NCI-H510A treated with DMSO at 0.1 percent for 48 hours (cell line): ENCODE results near the gene KCNT2.

Experiments used
- DNase-seq: peaks from one replicate; lab custom pipeline; 2025; lab: John Stamatoyannopoulos, UW

The KCNT2 gene

DNA sequence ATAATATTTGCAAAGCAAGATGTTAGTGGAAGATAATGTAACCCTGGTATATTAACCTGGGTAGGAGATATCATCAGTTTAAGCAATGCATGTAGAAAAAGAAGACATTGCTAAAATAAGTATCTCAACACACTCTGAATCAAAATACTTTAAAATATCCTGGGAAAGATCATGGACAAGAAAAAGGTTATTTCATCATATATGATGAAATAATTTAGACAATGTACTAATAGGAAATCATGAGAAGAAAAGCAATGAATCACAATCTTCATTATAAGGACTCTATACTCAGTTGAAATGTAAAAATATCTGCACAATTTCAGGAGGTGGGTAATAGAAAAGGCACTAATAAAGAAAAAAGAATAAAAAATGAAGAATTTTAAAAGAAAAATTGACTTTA, 158.8 kb downstream of the KCNT2 start:
- DNase-seq, result no peak

DNA sequence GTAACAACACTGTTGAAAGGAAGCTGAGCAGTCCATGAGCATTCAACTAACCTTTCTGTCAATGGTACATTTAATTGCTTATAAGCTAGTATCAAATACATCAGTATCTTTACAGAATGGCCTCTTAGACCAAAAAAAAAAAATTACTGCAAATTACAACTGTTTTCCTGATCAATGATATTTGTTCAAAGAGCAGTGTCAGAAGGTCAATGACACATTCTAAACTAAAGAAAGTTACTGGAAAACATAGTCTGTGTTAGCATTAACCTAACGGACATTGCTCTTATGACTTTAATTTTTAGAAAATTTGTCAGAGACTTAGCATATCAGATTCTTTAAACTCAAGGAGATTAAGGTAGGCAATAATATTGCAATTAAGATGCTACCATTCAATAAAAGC, 162.5 kb downstream of the KCNT2 start:
- DNase-seq, result no peak

DNA sequence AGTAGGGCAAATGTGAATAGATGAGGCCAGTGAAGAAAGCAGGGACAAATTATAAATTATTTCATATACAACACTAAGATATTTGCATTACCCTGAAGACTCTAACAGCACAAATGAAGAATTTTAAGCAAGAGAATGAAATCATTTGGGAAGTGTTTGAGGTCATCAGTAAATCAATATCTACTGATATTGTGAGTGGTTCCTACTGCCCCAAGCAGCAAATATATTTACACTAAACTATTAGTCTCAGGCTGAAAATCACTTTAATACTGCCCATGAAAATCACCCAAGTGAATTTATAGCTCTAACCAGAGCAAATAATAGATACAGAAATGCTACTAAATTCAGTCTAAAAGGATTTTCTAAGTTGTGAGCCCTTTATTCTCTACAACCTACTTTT, 163.6 kb downstream of the KCNT2 start:
- DNase-seq, result no peak

DNA sequence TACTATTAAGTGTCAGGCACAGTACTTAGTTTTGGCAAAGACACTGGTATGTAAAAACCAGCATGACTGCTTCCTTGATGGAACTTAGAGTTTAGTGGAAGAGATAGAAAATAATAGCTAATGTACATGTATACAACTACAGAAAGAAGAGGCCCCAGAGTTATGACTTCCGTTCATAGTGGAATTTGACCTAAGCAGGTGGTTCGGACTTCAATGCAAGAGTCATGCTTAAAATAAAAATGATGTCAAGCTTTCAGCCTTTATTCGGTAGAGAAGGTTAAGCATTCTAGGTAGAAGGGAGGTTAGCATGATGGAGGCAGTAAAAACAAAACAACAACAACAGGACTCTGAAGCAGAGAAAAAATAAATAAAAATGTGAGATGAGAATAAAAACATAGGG, 165.9 kb downstream of the KCNT2 start:
- no peak for DNase-seq

DNA sequence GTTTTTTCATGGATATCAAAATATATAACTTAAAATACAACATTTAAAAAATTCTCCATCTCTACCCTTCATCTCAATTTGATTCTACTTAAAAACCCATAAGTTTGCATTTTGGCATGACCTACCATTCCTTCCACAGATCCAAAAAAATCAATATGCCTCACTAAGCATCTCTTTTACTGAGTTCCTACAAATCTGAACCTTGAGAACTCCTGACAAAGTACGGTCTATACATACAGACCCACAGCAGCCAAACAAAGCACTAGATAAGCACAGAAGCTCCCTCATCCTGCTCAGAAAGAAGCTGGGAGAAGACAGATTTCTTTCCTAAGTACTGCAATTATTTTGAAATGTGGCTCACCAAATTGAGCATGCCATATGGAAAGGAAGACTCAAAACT, 167.5 kb downstream of the KCNT2 start:
- DNase-seq, result no peak

DNA sequence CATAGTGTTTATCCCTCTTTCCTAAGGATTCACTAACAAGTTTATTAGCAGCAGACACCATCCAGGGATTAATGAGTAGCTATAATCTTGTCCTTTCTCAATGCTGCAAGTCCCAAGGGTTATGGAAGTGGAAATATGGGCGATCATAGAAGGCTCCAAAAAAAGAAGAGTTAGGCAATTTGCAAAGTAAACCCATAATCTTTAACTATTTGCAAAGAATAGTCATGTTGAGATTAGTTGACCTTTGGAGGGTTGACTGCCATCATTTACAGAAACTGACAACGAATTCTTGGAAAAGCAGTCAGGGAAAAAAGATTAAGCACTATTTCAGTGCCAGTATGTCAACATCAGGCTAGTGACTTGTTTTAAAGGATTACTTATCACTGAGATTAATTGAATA, 169.9 kb downstream of the KCNT2 start:
- no peak for DNase-seq

DNA sequence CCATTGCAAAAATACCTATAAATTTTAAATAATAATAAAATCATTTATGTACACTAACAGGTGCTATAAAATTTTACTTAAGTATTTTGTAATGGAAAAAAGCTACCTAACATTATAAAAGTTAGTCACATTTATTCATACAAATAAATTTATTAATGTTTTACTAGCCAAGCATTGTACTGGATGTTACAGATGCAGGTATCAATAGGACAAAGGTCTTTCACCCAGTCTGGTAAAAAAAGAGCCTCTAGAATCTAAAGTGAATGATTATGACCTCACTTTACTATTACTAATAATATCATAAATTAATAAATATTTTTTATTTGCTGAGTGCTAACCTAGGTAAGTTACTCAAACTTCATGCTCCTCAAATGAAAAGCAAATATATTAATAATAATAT, 170.6 kb downstream of the KCNT2 start:
- no peak for DNase-seq

DNA sequence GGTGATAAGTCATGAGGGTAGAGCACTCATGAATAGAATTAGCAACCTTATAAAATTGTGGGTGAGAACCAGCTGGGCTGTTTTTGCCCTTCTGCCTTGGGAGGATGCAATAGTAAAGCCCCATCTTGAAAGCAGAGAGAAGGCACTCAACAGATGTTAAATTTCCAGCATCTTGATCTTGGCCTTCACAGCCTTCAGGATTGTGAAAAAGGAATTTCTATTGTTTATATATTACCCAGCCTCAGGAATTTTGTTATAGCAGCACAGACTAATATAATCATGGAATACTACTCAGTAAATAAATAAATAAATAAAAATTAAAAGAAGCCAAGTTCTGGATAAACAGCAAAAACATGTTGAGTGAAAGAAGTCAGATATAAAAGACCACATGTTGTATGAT, 175.2 kb downstream of the KCNT2 start:
- no peak for DNase-seq

DNA sequence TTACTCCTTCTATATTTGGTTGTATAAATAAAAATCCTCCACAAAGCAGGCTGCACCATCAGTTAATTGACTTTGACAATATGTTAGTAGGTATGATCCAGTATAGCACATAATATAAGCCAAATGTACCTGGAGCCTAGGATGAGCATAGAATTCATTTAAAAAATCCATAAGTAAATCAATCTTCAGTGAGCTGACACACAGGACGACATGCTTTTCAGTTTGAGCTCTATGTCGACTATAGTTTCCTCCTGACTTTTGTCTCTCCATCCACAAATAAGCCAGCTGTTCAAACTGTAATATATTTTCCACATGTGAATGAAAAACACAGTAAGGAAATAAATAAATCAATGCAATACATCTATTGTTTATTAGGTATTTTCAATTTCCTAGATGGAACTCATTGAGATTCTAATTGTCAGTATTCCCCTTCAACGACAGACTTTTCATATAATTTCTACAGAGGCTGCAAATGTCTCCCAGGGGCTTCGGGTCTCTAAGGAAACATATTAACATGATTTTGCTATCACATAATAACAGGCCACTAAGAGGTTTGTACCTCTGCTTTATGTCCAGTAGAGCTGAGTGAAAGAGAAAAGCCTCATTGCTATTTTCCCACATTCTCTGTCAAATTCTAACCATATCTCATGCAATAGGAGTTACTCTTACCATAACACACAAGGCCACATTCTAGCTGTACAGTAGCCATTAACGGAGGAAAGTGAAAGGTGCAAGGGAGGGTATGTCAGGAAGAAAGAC, 180.1 kb downstream of the KCNT2 start:
- DNase-seq, result no peak

DNA sequence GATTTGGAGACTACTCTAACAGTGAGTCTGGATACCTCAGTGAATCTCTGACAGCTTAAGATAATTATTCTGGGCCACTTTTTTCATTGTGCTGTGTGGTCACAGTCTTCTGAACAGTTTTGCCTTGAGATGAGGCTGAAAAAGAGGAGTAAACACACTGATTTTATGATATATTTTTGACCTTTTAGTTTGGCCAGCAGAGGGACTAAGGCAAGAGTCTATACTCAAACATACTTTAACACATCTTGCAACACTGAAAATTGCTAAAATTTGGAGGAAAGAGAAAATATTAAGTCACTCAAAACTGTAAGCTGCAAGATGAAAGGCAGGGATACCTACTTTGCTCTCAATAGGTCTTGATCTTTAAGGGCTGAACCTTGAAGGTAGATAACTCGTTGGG, 182.7 kb downstream of the KCNT2 start:
- DNase-seq, result no peak

DNA sequence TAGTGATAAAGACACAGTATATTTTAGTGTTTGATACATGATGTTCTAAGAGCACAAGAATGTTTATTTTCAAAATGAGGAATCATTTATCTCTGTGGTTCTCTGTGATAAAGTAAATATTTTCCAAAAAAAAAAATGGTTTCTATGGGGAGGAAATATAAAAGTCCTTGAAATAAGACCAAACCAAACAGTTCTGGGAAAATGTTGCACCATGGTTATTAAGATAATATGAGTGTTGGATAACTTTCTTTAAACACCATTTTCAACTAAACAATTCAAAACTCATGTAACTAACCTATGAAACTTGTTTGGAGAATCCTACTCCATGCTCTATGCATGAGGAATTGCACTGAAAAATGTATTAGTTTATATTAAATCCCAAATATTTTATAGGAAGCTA, 184.6 kb downstream of the KCNT2 start:
- no peak for DNase-seq

DNA sequence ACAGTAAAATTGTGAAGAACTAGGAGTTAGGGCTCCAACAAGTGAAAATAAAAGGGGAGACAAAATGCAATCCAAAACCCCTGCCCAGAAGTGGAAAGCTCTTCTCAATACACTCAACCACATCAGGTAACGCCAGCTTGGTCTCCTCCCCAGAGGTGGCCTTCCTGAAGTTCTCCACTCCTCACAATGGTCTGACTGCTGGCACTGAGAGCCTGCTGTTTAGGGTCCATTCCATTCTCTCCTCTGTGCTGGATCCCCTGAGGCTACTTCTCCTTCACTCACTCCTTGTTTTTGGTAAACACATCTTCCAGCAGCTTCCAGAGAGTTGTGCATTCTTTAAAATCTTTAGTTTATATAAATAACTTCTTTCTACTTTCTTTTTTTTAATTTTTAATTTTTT, 189.5 kb downstream of the KCNT2 start:
- DNase-seq, result no peak

DNA sequence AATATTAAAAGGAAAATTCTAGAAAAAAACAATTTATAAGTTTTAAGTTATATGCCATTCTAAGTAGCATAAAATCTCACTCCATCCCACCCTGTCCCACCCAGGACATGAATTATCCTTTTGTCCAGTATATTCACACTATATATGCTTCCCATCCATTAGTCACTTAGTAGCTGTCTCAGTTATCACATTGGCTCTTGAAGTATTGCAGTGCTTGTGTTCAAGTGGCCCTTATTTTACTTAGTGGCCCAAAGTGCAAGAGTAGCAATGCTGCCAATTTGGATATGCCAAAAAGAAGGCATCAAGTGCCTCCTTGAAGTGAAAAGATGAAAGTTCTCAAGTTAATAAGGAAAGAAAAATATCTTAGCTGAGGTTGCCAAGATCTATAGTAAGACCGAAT, 192.3 kb downstream of the KCNT2 start:
- no peak for DNase-seq

DNA sequence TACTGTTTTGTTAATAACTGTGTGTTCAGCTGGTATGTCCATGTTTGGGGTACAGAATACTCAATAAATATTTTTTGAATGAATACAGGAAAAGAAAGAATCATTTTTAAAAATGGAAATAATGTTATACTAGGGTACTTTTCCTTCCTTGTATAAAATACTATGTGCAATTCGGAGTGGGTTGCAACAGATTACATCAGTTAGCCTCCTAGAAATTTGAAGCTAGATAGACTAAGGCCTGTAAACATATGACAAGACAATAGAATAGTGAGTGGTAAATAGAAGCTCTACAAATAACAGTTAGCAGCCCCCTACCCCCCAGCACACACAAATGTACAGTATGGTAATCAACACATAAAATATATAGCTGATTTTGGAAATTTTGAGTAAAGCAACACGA, 195.9 kb downstream of the KCNT2 start:
- no peak for DNase-seq

DNA sequence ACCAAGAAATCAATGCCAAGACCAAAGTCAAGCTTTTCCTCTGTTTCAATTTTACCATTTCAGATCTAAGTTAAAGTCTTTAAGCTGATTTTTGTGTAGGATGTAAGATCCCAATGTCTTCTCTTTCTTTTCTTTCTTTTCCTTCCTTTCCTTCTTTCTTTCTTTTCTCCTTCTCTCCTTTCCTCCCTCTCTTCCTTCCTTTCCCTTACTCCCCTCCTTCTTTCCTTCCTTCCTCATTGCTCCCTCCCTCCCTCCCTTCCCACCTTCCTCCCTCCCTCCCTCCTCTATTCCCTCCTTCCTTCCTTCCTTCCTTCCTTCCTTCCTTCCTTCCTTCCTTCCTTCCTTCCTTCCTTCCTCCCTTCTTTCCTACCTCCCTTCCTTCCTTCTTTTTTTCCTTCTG, 197.5 kb downstream of the KCNT2 start:
- DNase-seq, result no peak

DNA sequence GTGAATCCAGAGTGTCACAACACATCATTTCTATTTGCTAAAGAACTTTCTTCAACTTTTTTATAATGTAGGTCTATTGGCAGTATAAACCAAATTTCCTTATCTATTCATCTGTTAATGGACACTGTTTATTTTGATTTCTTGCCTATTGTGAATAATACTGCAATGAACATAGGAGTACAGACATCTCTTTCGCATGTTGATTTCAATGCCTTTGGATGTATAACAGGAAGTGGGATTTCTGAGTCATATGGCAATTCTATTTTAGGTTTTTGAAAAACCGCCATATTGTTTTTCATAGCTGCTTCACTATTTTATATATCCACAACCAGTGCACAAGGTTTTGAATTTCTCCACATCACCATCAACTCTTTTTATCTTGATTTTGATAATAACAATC, 198.7 kb downstream of the KCNT2 start:
- no peak for DNase-seq

DNA sequence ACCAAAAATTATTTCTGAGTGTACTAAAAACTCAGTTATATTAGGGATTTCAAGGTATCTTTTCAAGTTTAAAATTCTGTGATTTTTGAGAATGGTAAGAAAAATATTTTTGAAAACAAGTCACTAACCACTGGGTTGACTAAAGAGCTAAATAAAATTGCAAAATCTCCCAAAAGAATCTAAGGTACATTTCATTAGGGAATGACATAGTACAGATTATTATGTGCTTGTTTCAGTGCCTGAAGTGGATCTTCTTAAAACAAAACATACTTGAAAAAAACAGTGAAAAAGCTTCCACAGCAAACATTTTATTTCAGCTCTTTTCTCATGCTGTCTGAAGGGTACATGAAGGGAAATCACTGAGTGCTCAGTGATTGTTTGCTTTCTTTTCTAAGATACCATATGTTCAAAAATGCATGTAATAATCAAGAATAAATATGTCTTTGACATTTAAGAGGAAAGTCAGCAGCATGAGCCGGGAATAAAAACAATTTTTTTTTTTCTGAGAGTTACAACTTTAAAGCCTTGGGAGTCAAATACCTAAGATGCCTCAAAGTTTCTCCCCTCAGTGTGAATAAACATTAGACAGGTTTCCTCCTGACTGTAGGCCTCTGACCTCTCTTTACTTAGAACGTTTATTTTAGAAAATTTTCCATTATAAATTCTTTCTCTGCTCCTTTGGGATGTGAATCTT, 200.7 kb downstream of the KCNT2 start:
- DNase-seq, result no peak

DNA sequence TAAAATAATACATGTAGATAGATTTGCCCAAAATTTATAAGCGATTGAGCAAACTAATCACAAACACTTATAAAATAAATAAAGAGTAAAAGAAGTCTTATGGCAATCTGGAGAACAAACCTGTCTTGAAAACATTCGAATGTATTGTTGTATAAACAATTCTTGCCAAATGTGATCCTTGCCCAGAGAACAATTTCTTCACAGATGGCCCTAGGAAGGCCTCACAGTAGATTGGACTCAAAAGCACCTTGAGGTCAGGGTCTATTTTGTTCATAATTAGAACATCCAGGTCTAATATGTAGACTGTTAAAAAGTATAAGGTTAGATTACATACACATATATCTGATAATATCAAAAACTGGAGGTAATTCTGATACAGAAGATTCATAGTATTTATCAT, 202.4 kb downstream of the KCNT2 start:
- no peak for DNase-seq

DNA sequence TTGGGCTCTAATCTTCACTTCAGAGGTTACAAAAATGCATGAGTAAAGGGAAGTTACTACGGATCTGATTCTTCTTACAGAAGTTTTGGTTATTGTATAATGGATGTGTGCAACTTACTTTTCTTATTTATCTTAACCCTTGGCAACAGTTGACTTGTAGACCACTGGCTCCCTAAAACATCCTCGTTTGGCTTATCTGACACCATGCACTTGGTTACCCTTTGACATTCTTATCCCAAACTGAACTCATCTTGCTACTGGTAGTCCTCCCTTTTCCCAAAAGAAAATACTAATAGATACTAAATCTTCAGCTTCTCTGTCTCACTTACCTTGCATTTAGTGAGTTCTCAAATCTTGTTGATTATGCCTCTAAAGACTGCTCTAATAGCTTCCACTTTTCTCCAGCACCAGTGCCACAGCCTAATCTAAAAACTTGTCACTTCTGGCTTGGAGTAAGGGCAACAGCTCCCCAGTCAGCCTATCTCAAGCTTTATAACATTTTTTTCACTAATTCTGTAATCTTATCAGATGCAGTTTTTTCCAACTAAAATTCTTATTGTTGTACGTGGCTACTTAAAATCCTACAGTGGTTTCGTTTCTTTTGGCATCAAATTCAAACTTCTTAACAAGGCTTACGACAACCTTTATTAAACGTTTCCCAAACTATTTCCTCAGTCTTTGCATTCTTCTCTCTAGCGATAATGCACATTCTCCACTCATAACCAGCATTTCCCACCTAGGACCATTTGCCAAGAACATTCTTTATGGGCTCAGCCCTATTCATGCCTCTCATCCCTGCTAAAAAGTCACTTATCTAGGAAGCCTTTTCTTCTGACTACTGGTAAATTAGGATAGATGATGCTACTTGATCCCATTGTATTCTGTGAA, 204.2 kb downstream of the KCNT2 start:
- DNase-seq, result no peak

DNA sequence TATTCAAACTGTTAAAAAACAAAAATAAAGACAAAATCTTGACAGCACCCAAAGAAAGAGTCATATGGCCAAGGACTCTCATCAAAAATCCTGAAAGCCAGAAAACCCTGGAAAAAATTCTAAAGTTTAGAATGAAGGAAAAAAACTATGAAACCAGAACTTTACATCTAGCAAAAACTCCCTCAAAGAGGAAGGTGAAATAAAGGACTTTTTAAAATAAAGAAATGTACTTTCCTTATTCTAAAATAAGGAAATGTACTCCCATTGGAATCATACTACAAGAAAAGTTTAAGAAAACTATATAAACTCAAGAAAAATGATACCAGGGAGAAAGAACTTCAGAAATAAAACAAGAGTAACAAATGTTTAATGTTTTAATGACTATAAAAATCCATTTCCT, 206.3 kb downstream of the KCNT2 start:
- DNase-seq, result no peak

DNA sequence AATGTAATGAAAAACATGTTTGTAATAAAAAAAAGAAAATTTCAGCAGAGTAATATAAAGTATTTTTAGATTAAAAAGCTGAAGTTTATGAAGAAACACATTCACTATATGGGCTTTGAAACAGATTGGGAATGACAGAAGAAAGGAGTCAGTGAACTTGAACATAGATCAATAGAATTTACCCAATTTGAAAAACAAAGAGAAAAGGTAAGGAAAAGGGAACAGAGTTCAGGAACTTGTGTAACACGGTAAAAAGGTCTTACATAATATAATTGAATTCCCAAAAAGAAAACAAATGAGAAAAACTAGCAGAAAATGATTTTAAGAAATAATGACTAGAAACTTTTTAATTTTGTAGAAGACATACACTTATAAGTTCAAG, 206.8 kb downstream of the KCNT2 start:
- no peak for DNase-seq

DNA sequence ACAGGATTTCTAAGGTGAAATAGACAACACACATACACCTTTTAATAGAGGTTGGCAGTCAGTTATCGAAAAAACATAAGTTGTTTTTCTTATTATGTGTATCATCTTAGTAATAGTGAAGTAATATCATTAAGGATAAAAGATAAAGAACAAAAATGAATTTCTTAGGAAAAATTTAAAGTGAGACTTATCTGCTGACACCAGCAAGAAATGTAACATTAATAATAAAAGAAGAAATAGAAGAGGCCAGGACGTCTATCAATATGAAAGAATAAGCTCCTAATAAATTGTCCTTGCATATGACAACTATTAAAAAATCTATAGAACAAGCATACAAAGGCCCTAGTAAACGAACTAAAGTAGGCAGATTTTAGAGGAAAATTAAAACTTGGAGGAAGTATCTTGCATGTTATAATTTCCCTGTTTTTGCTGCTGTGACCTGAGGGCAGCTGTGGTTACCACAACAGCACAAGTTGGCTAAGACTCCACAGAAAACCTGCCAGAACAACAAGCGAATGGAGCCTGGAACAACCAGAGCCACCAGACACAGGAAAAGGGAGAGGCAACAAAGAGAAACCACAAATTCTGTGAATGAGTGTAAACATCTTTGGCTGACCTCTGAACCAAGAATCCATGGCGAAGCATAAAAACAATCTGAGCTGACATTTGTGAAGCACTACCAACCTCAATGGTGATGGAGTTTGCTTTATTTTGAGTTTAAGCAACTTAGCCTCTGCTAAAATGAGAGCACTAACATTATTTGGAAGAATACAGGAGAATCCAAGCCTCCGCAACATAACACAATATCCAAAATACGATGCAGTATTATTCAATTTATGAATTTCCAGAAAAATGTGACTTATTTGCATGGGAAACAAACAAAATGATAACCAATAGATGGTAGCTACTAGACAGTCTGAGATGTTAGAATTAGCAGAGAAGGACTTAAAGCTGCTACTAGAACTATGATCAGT, 207.5 kb downstream of the KCNT2 start:
- no peak for DNase-seq
